ENCODE results near the gene FARP2.

DNA sequence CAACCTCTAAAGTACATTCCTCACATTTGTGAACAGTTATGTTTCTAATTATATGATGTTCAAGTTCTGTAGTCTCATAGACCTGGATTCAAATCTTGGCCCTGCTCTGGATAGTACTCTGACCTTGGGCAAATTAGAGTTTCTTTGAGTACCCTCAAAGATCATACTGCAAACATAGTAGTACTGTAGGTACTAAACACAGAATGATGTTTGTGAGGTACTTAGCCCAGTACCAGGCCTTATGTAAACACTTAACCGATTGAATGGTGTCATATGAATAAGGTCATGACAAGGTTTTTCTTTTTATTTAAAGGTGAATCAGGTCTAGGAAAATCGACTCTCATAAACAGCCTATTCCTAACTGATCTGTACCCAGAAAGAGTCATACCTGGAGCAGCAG, 21.3 kb upstream of the FARP2 start:
- TF ChIP-seq, protein P1, sequence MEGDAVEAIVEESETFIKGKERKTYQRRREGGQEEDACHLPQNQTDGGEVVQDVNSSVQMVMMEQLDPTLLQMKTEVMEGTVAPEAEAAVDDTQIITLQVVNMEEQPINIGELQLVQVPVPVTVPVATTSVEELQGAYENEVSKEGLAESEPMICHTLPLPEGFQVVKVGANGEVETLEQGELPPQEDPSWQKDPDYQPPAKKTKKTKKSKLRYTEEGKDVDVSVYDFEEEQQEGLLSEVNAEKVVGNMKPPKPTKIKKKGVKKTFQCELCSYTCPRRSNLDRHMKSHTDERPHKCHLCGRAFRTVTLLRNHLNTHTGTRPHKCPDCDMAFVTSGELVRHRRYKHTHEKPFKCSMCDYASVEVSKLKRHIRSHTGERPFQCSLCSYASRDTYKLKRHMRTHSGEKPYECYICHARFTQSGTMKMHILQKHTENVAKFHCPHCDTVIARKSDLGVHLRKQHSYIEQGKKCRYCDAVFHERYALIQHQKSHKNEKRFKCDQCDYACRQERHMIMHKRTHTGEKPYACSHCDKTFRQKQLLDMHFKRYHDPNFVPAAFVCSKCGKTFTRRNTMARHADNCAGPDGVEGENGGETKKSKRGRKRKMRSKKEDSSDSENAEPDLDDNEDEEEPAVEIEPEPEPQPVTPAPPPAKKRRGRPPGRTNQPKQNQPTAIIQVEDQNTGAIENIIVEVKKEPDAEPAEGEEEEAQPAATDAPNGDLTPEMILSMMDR (IDR thresholded peaks at IDR 0.05; ENCODE audit: low read depth, low read length) = no peak
- TF ChIP-seq EZH2phosphoT487 (IDR thresholded peaks at IDR 0.05; ENCODE audit: low read depth) = no peak
